ENCODE measurements around the gene PTPRG.

PTPRG gene

DNA sequence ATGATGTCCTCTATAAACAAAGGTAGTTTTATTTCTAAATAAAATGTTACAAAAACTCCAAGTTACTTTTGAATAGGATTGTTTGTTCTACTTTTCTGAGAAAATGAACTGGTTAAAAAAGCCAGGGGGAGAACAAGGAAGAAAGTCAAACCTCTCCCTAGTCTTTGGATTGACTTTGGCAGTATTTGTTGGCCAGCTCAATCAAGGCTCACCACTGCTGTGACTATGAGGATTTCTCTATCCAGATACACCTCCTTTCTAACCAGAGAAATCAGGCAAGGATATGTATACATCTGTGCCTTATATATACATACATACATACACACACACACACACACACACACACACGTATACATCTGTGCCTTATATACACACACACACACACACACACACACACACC, 704.2 kb downstream of the PTPRG start:
- DNase-seq (ENCODE audit: low read depth in 2 of 2): no peak

DNA sequence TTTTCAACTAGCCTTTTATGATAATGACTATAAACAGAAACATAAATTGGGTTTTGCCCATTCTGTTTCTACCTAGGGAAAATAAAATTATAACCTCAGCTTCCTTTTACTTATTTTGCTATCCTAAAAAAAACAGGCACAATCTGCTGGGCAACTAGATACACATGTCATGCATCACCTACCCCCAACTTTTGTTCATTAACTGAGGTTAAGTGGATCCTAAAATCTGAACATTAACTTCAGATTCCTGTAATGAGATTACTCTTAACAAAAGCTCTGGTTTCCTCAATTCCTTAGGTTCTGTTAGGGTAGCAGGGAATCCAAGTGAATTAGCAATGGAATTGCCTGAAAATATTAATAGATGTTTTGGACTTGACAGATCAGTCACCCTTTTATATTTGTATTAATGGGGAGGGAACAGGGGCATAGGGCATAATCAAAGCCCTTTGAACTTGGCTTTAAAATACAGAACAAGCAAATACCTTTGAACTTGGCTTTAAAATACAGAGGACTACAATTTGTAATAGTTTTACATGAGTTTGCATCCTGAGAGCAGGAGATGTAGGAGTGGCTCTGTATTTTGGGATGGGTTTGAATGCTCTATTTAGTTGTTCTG, 705.4 kb downstream of the PTPRG start:
- no peak for DNase-seq (ENCODE audit: low read depth in 2 of 2)

GRCh38 chr3:62276658-62277180, 715.3 kb downstream of the PTPRG start:
- DNase-seq (ENCODE audit: low read depth in 2 of 2): no peak

- no peak for DNase-seq (ENCODE audit: low read depth in 2 of 2)
These were observed 716.1 kb downstream of the PTPRG start for GRCh38 chr3:62277450-62277849.

DNA sequence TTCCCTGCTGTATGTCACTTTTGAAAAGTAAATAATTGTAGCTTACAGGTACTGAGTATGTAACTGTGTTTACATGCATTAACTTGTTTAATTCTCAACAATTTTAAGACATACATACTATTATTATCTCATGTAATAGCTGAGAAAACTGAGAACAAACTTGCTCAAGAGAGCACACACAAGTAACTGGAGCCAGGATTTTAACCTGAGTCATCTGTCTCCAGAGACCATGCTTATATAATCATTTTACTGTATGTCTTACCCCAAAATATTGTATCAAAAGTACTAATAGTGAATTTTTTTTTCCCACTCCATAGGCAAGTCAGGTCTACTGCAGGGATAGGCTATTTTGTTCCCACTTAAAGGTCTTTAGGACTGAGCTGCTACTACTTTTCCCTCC, 716.6 kb downstream of the PTPRG start:
- no peak for DNase-seq (ENCODE audit: low read depth in 2 of 2)

DNA sequence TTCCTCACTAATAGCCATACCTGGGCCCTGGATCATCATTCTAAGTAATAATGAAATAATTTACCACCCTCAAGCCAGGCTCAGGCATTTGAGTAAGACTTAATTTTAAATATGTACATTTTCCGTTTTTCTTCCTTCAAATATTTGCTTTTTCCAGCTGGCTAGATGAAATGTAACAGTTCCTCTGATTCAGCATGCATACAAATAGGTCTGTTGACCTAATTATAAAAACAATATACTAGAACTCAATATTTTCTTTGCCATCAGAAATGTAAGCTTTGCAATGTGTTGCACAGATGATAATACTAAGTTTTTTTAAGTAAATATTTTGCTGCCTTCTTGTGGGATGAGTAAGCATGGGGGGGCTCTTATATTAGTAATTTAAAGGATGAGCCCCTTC, 720.4 kb downstream of the PTPRG start:
- no peak for DNase-seq (ENCODE audit: low read depth in 2 of 2)

DNA sequence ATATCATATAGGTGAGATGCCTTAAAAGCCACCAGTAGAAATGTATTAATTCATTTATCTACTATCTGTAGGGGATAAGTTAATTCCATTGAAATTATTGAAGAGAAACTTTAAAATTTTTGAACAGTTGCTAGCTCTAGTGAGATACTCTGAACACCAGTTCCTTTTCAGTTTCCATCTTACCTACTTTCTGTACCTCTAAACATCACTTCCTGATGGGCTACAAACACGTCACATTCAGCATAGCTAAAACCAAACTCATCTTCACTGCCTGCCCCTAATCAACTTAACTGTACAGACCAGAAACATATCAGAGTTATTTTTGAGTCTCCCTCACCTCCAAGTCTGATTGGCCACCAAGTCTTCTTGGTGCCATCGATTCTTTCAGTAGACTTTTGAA, 723.1 kb downstream of the PTPRG start:
- no peak for DNase-seq (ENCODE audit: low read depth in 2 of 2)

DNA sequence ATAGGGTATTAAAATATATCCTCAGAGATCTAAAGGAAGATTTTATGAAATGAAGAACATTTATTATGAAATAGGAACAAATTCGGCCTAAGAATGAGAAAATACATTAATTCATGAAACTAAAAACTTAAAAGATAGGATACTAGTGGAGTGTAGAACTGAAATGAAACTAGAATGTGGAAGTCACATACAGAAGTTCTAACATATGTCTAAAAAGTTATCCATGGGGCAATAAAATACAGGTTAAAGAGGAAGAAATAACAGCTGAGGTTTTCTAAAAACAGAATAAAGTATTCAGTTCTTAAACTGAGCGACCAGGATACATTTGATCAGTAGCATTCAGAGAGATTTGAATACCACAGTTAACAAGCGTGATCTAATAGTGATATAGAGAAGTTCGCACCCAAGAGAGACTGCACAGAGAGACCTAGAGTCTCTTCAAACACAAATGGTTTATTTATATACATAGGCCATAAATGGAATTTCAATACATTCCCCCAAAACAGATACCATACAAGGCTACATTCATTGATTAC, 726.1 kb downstream of the PTPRG start:
- DNase-seq (ENCODE audit: low read depth in 2 of 2): no peak

- no peak for DNase-seq (ENCODE audit: low read depth in 2 of 2)
These were observed 728.6 kb downstream of the PTPRG start for GRCh38 chr3:62289922-62290321.

DNA sequence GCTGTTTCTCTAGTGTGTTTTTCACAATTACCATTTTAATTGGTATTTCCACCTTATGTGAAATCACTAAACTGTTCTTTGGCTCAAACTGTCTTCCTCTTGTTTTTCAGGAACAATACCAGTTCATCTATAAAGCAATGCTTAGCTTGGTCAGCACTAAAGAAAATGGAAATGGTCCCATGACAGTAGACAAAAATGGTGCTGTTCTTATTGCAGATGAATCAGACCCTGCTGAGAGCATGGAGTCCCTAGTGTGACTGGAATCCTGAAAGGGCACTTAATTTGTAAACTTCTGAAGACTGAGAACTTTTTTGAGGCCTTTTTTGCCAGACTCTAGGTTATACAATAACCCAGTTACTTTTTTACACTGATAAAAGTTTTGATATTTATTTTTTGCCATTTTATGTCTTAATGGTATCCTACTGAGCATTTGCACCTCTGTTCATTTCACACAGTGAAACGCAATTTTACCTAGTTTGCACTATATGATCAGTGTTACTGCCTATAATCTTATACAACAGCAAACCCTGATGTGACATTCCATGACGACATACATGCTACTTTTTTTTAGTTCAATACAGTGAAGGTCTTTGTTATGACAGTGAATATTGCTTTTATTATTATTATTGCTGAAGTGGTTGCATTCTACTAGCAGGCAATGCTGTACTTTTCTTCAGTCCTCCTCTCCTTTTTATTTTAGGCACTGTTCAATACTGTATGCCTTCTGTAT, 731.8 kb downstream of the PTPRG start:
- no peak for DNase-seq (ENCODE audit: low read depth in 2 of 2)

- no peak for DNase-seq (ENCODE audit: low read depth in 2 of 2)
These were observed 734.2 kb downstream of the PTPRG start for GRCh38 chr3:62295571-62295970.

DNA sequence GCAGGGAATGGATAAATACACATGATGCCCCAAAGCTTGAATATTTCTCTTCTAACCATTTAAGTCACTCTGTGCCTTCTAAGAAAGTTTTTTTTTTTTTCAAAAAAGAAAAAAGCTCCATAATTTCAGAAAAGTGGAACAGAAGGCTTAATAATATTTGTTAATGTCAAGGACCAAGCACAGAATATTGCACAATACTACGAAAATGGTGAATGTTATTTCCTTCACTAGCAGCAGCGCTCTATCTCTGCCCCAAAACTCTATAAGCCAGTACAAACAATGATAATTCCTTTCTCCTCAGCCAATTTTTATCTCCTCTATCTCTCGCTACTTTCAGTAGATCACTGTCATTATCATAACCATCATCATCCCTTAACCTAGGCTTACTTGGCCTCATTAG, 739.2 kb downstream of the PTPRG start:
- DNase-seq (ENCODE audit: low read depth in 2 of 2): no peak

DNA sequence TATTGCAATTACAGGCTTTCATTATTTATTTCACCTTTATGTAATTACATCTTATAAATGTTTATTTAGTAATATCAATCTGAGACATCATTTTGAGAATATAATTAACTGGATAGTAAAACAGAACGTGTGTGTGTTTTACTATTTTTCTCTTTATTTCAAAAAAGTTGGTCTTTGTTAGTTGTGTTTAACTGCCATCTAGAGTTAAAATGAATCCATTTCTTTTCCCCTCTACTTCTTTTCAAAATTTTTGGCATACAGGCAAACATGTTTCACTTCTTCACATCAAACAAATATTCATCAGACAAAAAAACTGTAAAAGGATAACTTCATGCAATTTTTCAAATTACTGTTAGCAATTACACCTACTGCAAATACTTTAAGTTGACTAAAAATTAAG, 750.8 kb downstream of the PTPRG start:
- no peak for DNase-seq (ENCODE audit: low read depth in 2 of 2)

DNA sequence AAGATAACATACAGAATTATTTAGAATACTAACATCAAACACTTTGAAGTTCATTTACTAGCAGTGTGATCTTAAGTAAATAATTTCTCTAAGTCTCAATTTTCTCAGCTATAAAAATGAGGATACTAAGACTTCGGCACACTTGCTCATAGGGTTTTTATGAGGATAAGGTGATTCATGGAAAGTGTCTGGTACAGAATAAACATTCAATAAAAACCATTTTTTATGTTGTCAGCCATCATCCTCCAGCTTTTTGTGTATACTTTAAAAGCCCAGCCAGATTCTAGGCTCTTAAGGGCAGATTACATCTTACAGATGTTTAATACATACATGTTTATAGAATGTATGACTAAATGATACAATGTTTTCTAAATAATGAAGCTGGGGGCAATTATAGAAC, 755.2 kb downstream of the PTPRG start:
- DNase-seq (ENCODE audit: low read depth in 2 of 2): no peak

DNA sequence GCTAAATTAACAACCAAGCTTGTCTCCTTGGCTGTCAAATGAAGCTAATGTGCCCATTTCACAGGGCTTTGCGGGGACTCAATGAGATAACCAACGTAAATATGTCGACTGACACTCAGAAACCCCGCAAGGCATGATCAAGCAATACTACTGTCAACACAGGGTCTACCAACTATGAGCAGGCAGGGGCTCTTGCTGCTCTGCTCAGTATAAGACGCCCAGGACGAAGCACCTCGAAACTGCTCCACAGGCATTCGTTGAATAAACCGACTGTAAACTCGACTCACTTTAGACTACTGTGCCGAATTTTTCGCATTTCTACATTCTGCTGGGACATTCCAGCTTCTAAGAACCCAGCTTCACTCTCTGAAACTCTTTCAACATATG, 757.0 kb downstream of the PTPRG start:
- DNase-seq (ENCODE audit: low read depth in 2 of 2): no peak

- peak; percentile 50 to 72 for DNase-seq (ENCODE audit: low read depth in 2 of 2)
These were observed 757.6 kb downstream of the PTPRG start for GRCh38 chr3:62318752-62319569.

DNA sequence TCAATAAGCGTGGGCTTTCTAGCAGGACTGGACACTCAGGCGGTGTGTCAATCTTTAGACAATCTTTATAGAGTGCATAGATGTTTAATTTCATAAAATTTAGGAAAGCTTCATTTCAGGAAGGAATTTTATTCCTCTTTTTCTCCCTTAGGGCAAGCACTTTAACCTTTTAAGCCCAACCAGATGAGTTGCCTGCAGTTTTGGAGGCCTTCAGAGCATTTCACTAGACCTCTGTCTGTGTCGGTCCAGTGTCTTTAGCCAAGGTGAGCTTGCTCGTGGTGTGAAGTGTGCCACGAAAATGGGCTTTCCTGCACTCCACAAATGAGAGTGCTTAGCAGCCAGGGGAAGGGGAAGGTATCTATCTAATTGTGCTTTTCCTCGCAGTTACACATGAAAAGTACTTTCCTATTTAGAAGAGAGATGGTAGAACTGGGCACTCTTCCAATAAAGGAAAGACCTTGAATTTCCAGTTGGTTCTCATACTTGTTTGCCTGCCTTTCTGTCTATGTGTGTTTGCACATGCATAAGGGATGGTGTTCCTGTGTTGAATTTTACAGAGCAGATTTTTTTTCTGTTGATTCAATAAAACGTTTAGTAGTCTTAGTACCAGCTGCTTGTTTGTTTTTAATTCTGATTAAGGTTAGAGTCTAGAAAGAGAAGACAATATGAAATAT, 758.3 kb downstream of the PTPRG start:
- DNase-seq (ENCODE audit: low read depth in 2 of 2): no peak

DNA sequence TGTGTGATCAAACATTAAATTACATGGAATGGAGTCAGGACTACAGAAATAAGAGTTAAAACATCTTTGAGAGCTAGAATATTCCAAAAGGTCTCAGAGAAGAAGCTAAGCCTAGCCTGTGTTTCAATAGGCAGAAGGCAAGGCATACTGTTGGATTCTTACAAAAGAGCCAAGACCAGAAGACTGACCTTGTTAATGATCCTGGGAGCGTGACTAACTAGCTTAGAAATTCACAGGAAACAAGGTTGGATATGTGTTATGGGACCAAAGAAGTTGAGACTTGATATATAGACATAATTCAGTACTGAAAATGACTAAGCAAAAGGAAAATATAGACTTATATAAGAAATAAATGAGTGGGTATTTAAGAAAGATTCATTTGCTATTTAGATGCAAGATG, 761.9 kb downstream of the PTPRG start:
- DNase-seq (ENCODE audit: low read depth in 2 of 2): no peak

DNA sequence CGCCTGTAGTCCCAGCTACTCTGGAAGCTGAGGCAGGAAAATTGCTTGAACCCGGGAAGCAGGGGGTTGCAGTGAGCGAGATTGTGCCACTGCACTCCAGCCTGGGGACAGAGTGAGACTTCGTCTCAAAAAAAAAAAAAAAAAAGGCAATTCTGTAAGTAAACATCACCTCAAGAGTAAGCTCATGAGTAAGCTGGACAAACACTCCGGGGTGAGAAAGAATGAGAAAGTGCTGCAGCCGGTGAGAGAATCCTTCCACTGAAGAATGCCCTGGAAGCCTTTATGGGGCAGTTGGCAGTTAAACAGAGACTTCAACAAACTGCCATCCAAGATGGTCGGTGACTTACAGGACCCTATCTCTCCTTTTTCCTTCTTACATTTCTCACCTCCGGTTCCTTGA, 764.5 kb downstream of the PTPRG start:
- DNase-seq (ENCODE audit: low read depth in 2 of 2): no peak

DNA sequence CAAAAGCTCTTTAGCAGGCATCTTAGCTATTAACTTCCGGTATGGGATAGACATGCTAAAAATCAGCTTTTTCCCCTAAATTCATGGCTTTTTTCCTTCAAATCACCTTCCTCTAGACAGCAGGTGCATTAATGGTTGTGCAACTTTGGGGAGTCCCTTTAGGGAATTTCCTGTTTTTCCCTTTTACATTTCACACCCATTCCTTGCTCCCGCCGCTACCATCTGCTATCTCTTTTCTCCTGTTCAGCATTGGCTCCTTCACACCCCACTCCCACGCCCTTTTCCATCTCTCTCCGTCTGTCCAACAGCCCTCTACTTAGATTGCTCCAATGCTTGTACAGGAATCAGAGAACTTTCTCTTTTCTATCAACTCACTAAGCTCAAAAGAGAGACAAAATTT, 768.6 kb downstream of the PTPRG start:
- DNase-seq (ENCODE audit: low read depth in 2 of 2): no peak

DNA sequence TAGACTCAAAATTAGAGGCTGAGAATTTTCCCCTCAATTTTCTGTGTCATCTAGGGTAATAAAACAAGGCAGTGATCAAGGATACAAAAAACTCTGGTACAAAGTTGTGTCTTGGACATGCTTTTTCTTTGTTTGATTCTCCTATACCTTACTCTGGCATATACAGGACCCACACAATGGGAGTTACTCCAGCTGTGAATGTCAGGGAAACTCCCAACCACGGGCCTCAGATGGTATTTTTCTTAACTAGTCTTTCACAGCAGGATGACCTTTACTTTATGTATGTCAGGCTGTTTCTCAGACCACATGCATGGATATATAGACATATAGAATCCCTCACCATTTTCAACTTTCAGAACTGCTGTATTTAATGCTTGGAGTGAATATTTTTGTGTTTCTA, 770.6 kb downstream of the PTPRG start:
- no peak for DNase-seq (ENCODE audit: low read depth in 2 of 2)

DNA sequence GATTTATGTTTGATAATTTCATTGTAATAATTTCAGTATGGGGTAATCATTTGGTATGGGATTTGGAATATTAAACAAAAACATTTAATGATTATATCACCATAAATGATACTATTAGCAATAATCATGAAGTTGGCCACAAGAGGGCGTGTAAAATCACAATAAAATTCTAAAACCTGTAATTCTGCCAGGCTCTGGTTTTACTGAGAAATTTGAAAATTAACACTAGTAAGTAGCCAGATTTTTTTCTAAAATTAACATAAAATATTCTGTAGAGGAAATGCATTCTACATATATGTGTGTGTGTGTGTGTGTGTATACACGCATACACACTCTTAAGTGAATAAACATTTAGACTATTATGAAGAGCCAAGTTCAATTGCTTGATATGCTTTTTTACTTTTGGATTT, 771.5 kb downstream of the PTPRG start:
- no peak for DNase-seq (ENCODE audit: low read depth in 2 of 2)
